Stimulated activated naive B cell treated with anti-CD40 and anti-IgM and Interleukin-4, amounts not matched to agents 10 μg/mL and 1 μg/mL and 100 μg/mL, for 72 hours (primary cell): ENCODE measurements around the gene NRIP2.
A peak's percentile ranks its signal among the peaks of the same experiment; 100 is the strongest.

Experiments
- ATAC-seq, 2 donors: fragments of 150-1000 bp; cut with Tn5 transposase; replicated peaks; 2 replicates each; pipeline ENCODE4 v1.10.0; 2021; ENCODE audit warnings: moderate library complexity in 1 of 2
- DNase-seq: peaks from one replicate; pipeline ENCODE4 v3.0.0; 2021
- H3K27ac Mint-ChIP-seq: one replicate; pipeline ENCODE4 v1.8.0; 2022; ENCODE audit warnings: mild to moderate bottlenecking, mixed read lengths
- H3K27me3 Mint-ChIP-seq, 2 donors: one replicate each; pipeline ENCODE4 v1.8.0; 2022; ENCODE audit warnings: mixed read lengths in 2 of 2
- H3K36me3 Mint-ChIP-seq, 2 donors: one replicate each; pipeline ENCODE4 v1.8.0; 2022; ENCODE audit warnings: mixed read lengths in 2 of 2, mild to moderate bottlenecking in 1 of 2
- H3K4me1 Mint-ChIP-seq, 2 donors: one replicate each; pipeline ENCODE4 v1.8.0; 2022; ENCODE audit warnings: mixed read lengths in 2 of 2, mild to moderate bottlenecking in 1 of 2
- H3K4me3 Mint-ChIP-seq, 2 donors: one replicate each; pipeline ENCODE4 v1.8.0; 2022; ENCODE audit warnings: mild to moderate bottlenecking in 2 of 2, mixed read lengths in 2 of 2, moderate library complexity in 1 of 2
- H3K9me3 Mint-ChIP-seq, 2 donors: one replicate each; pipeline ENCODE4 v1.8.0; 2022; ENCODE audit warnings: mixed read lengths in 2 of 2, mild to moderate bottlenecking in 1 of 2

Gene NRIP2

DNA sequence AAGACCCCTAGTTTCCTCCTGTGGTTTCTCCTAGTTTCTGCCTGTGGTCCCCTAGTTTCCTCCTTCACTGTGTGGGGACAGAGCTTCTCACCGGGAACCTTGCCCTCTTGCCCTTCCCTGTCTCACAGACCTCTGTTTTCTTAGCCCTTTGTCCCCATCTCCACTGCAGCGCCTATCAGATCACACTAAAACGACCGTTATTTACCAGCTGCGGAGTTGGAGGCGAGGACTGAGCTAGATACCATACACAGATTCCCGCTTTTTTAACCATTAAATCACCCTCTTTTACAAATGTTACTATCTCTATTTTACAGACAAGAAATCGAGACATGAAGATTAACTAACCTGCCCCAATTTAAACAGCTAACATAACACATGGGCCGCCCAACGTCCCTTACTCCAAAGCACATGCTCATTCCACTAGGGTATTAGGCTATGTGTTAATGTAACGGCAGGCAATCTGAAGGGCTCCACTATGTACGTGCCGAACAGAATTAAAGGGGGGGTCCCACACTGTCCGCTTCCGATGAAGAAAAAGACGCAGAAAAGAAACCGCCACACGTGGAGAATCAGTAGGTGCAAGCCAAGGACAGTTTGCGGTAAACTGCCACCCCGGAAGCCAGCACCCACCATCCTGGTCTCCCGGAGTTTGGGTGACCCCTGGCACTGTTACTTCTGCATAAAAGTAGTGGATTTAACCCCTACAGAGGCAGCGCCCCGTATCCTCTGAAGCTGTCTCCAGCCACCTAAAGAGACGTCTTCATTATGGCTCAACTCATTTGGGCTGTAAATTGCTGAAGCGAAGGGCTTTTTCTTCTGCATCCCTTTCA lies 41.9 kb downstream of the NRIP2 start:
- no peak for ATAC-seq
- Mint-ChIP-seq H3K27me3 (no peaks in the 10 kb centered on the region), H3K9me3 (no peaks in the 10 kb centered on the region), H3K4me1 (peaks cover 18 to 26% of the 10 kb centered on the region in 2 donors), H3K4me3 (peak overlapping the region in 1 of 2 donors; percentile 89), H3K27ac (peak overlapping the region; percentile 81), H3K36me3 (peaks cover 5 to 19% of the 10 kb centered on the region in 2 donors)
- DNase-seq = no peak

DNA sequence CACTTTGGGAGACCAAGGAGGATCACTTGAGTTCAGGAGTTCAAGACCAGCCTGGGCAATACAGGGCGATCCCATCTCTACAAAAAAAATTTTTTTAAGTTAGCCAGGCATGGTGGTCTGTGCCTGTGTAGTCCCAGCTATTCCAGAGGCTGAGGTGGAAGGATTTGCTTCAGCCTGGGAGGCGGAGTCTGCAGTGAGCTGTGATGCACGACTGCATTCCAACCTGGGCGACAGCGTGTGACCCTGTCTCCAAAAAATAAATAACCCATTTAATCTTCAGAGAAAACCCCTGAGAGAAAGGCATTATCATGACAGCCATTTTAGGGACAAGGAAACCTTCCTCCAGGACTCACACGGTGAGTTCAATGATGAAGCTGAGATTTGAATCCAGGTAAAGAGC lies 43.7 kb downstream of the NRIP2 start:
- no peak overlapping the region for H3K4me3 Mint-ChIP-seq
- ATAC-seq = no peak
- H3K9me3 Mint-ChIP-seq = no peaks in the 10 kb centered on the region
- no peak overlapping the region for H3K27ac Mint-ChIP-seq
- peaks cover 0 to under 1% of the 10 kb centered on the region in 2 donors for H3K36me3 Mint-ChIP-seq
- H3K27me3 Mint-ChIP-seq = no peaks in the 10 kb centered on the region
- DNase-seq = no peak
- H3K4me1 Mint-ChIP-seq = peaks cover 4 to 8% of the 10 kb centered on the region in 2 donors

DNA sequence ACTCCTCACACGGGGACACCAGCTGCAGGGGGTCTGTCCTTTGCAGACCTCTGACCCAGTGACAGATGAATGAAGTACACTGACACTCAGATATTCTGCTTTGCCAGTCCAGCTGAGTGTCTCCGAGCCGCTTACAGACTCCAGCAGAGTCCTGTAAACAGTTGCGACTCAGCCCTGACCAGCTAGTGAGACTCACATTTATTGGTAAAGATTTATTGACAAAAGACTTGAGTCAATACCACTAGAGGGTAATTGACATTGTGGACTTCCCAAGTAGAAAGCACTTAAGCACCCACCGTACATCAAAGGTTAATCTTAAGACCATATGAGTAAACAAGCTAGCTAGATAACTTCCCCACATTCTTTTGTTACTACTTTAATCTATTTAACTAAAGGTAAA lies 49.8 kb downstream of the NRIP2 start:
- H3K4me3 Mint-ChIP-seq = no peak overlapping the region
- DNase-seq (no peak), ATAC-seq (no peak)
- peaks cover 23% of the 10 kb centered on the region in 2 donors for H3K27me3 Mint-ChIP-seq
- H3K9me3 Mint-ChIP-seq = no peaks in the 10 kb centered on the region
- peaks cover 11 to 14% of the 10 kb centered on the region in 2 donors for H3K4me1 Mint-ChIP-seq
- no peaks in the 10 kb centered on the region for H3K36me3 Mint-ChIP-seq
- no peak overlapping the region for H3K27ac Mint-ChIP-seq

GRCh38 chr12:2783936-2784600 lies 50.8 kb downstream of the NRIP2 start:
- ATAC-seq (peak; percentile 82 to 90), DNase-seq (peak; percentile 21)
- Mint-ChIP-seq H3K9me3 (no peaks in the 10 kb centered on the region), H3K4me3 (peak overlapping the region; percentile 84 to 86), H3K27ac (no peak overlapping the region), H3K27me3 (peaks cover 23 to 26% of the 10 kb centered on the region in 2 donors), H3K36me3 (no peaks in the 10 kb centered on the region), H3K4me1 (peaks cover 11 to 14% of the 10 kb centered on the region in 2 donors)

- Mint-ChIP-seq H3K9me3 (no peaks in the 10 kb centered on the region), H3K4me1 (peaks cover 10% of the 10 kb centered on the region in 2 donors), H3K4me3 (no peak overlapping the region), H3K27me3 (peaks cover 13 to 23% of the 10 kb centered on the region in 2 donors), H3K36me3 (no peaks in the 10 kb centered on the region), H3K27ac (no peak overlapping the region)
- ATAC-seq (no peak), DNase-seq (no peak)
Observed at GRCh38 chr12:2779281-2779680, 55.6 kb downstream of the NRIP2 start.

- DNase-seq (no peak), ATAC-seq (no peak)
- Mint-ChIP-seq H3K4me1 (no peaks in the 10 kb centered on the region), H3K36me3 (no peaks in the 10 kb centered on the region), H3K4me3 (no peak overlapping the region), H3K9me3 (no peaks in the 10 kb centered on the region), H3K27ac (no peak overlapping the region), H3K27me3 (peaks cover 0 to 3% of the 10 kb centered on the region in 2 donors)
Observed at GRCh38 chr12:2776129-2776806, 58.6 kb downstream of the NRIP2 start.

DNA sequence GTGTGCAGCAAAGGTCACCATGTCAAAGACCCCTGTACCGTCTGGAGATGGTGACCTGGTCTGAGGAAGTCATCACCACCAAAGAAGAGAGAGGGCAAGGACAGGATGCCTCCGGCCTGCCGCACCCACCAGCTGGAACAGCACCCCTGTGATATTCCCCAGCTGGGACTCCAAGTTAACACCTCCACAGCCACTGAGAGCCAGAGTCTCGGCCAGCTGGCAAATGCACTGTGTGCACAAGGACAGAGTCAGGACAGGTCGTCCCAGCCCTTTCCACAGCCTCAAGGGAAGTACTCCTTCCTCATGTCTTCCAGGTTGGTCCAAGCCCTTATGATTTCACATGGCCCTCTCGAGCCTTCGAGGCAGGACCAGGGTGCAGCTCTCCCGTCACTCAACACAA lies 59.4 kb downstream of the NRIP2 start:
- Mint-ChIP-seq H3K4me1 (no peaks in the 10 kb centered on the region), H3K9me3 (peaks cover 2% of the 10 kb centered on the region in 2 donors), H3K36me3 (no peaks in the 10 kb centered on the region), H3K4me3 (no peak overlapping the region), H3K27me3 (peaks cover 0 to 3% of the 10 kb centered on the region in 2 donors), H3K27ac (no peak overlapping the region)
- DNase-seq (no peak), ATAC-seq (no peak)
